HG02852 (cell line): ENCODE results near the gene RHOG.

Experiments used
- ATAC-seq: cut with Tn5 transposase; IDR thresholded peaks from one replicate; pipeline ENCODE4 v1.9.1; 2021; ENCODE audit warnings: mild to moderate bottlenecking, moderate library complexity; ENCODE audit not compliant: unreplicated experiment

RHOG gene

GRCh38 chr11:3860375-3860774 lies 19.6 kb upstream of the RHOG start:
- ATAC-seq, result no peak

GRCh38 chr11:3859373-3859881 lies 18.7 kb upstream of the RHOG start:
- peak; percentile 27 for ATAC-seq

- ATAC-seq, result no peak
Observed at GRCh38 chr11:3857628-3858027, 16.9 kb upstream of the RHOG start.

GRCh38 chr11:3856856-3857553 lies 16.2 kb upstream of the RHOG start:
- no peak for ATAC-seq

- peak; percentile 10 for ATAC-seq
Observed at GRCh38 chr11:3855808-3856491, 15.2 kb upstream of the RHOG start.

- peak; percentile 59 for ATAC-seq
Observed at GRCh38 chr11:3854977-3855807, 14.4 kb upstream of the RHOG start, which contains the start of gene STIM1. Gene STIM1 (plus strand): TSS chr11:3855664. CDS start chr11:3856271, 607 bp downstream.

GRCh38 chr11:3854660-3854976 lies 13.9 kb upstream of the RHOG start:
- no peak for ATAC-seq

GRCh38 chr11:3853899-3854659 lies 13.3 kb upstream of the RHOG start:
- peak; percentile 30 for ATAC-seq

GRCh38 chr11:3853545-3853842 lies 12.7 kb upstream of the RHOG start:
- ATAC-seq, result no peak

- no peak for ATAC-seq
Observed at GRCh38 chr11:3849297-3849874, 8.6 kb upstream of the RHOG start.

- no peak for ATAC-seq
Observed at GRCh38 chr11:3845670-3846069, 4.9 kb upstream of the RHOG start.

- no peak for ATAC-seq
Observed at GRCh38 chr11:3845246-3845645, 4.5 kb upstream of the RHOG start.

GRCh38 chr11:3843326-3843725 lies 2.6 kb upstream of the RHOG start:
- no peak for ATAC-seq

GRCh38 chr11:3841426-3842350 lies 929 bp upstream of the RHOG start:
- peak; percentile 46 for ATAC-seq

GRCh38 chr11:3840004-3840869 lies 522 bp downstream of the RHOG start:
- peak; percentile 12 for ATAC-seq

GRCh38 chr11:3838504-3838903 lies 2.3 kb downstream of the RHOG start:
- no peak for ATAC-seq

- no peak for ATAC-seq
Observed at GRCh38 chr11:3837793-3838192, 3.0 kb downstream of the RHOG start.

- ATAC-seq, result no peak
Observed at GRCh38 chr11:3836903-3837302, 3.9 kb downstream of the RHOG start.

GRCh38 chr11:3835751-3836150 lies 5.0 kb downstream of the RHOG start:
- ATAC-seq, result no peak
